ENCODE measurements around the gene GAS7.

GAS7 gene

GRCh38 chr17:9981344-9981915 lies 217.0 kb downstream of the GAS7 start:
- DNase-seq (ENCODE audit: low spot score): no peak

- no peak for DNase-seq (ENCODE audit: low spot score)
These were observed 218.9 kb downstream of the GAS7 start for GRCh38 chr17:9979463-9979995.

- DNase-seq (ENCODE audit: low spot score): no peak
These were observed 221.2 kb downstream of the GAS7 start for GRCh38 chr17:9977180-9977575.

- DNase-seq (ENCODE audit: low spot score): no peak
These were observed 221.9 kb downstream of the GAS7 start for GRCh38 chr17:9976283-9977179.

GRCh38 chr17:9974448-9975381 lies 223.7 kb downstream of the GAS7 start:
- DNase-seq (ENCODE audit: low spot score): no peak

GRCh38 chr17:9973669-9974447 lies 224.5 kb downstream of the GAS7 start:
- DNase-seq (ENCODE audit: low spot score): no peak

GRCh38 chr17:9971991-9972390 lies 226.4 kb downstream of the GAS7 start:
- DNase-seq (ENCODE audit: low spot score): peak; percentile 26

GRCh38 chr17:9969301-9969935 lies 229.0 kb downstream of the GAS7 start:
- no peak for DNase-seq (ENCODE audit: low spot score)

- DNase-seq (ENCODE audit: low spot score): no peak
These were observed 229.5 kb downstream of the GAS7 start for GRCh38 chr17:9968881-9969280.

GRCh38 chr17:9968008-9968407 lies 230.4 kb downstream of the GAS7 start:
- no peak for DNase-seq (ENCODE audit: low spot score)

GRCh38 chr17:9959377-9959981 lies 238.9 kb downstream of the GAS7 start:
- peak; percentile 36 for DNase-seq (ENCODE audit: low spot score)

GRCh38 chr17:9958586-9959281 lies 239.7 kb downstream of the GAS7 start:
- DNase-seq (ENCODE audit: low spot score): no peak

- no peak for DNase-seq (ENCODE audit: low spot score)
These were observed 241.2 kb downstream of the GAS7 start for GRCh38 chr17:9957244-9957643.

GRCh38 chr17:9956474-9957131 lies 241.8 kb downstream of the GAS7 start:
- DNase-seq (ENCODE audit: low spot score): no peak

GRCh38 chr17:9953492-9953891 lies 244.9 kb downstream of the GAS7 start:
- DNase-seq (ENCODE audit: low spot score): no peak

- no peak for DNase-seq (ENCODE audit: low spot score)
These were observed 246.6 kb downstream of the GAS7 start for GRCh38 chr17:9951803-9952202.

- no peak for DNase-seq (ENCODE audit: low spot score)
These were observed 249.5 kb downstream of the GAS7 start for GRCh38 chr17:9948928-9949327.

- DNase-seq (ENCODE audit: low spot score): no peak
These were observed 253.7 kb downstream of the GAS7 start for GRCh38 chr17:9944704-9945103.

- no peak for DNase-seq (ENCODE audit: low spot score)
These were observed 255.1 kb downstream of the GAS7 start for GRCh38 chr17:9943343-9943742.
